ENCODE measurements around the gene PPP3CA. TPM values are rescaled to one million over a fixed set of nuclear protein-coding genes. Genes with fewer than 3 reads are reported as not detected.

The PPP3CA gene
- total and polyA plus RNA-seq, 2 experiments from 2014 or later: 27.0 to 45.2 TPM

- no peaks in the 10 kb centered on the region for H3K79me2 ChIP-seq (replicated peaks; ENCODE audit: insufficient read depth)
- peaks cover 16% of the 10 kb centered on the region for H3K36me3 Mint-ChIP-seq (ENCODE audit: low read depth)
- no peak overlapping the region for H2AFZ ChIP-seq
- H3K4me1 Mint-ChIP-seq: peaks cover 49% of the 10 kb centered on the region
- no peaks in the 10 kb centered on the region for H3K9me2 ChIP-seq (ENCODE audit: insufficient read depth)
- H3K36me3 ChIP-seq (ENCODE audit: insufficient read depth): no peaks in the 10 kb centered on the region
- no peak overlapping the region for H3K4me3 ChIP-seq
- H3K27ac Mint-ChIP-seq: peak overlapping the region; percentile 79
- H3K4me1 ChIP-seq (ENCODE audit: insufficient read depth): peaks cover 38% of the 10 kb centered on the region
- no peak overlapping the region for H3K4me2 ChIP-seq
- H3K9me3 Mint-ChIP-seq: no peaks in the 10 kb centered on the region; the same call in 2 of the 3 replicates
- H4K20me1 ChIP-seq (replicated peaks; ENCODE audit: insufficient read depth): no peaks in the 10 kb centered on the region
- ATAC-seq: peak; percentile 46
- peak overlapping the region; percentile 7; the same call in 1 of the 3 replicates for H3K4me3 Mint-ChIP-seq
- H3K27me3 Mint-ChIP-seq (ENCODE audit: insufficient read depth, low read depth, poor library complexity): peaks cover 1% of the 10 kb centered on the region
- TF ChIP-seq CTCF (conservative IDR thresholded peaks at IDR 0.05; ENCODE audit: low read depth in 2 of 2) (peak; percentile 69 to 72), EZH2phosphoT487 (IDR thresholded peaks at IDR 0.05; ENCODE audit: unreplicated experiment) (no peak), REST (IDR thresholded peaks at IDR 0.05; ENCODE audit: unreplicated experiment) (no peak), CREB1 (CRISPR knock-in tag; IDR thresholded peaks at IDR 0.05; ENCODE audit: low read depth) (no peak)
- H3F3A ChIP-seq (replicated peaks; ENCODE audit: low read depth): no peaks in the 10 kb centered on the region
- no peak overlapping the region for H3K27ac ChIP-seq (ENCODE audit: low read depth)
- DNase-seq (ENCODE audit: low spot score): peak; percentile 64
- H3K27me3 ChIP-seq (ENCODE audit: insufficient read depth): no peaks in the 10 kb centered on the region
Observed at GRCh38 chr4:101033986-101034385, 313.3 kb downstream of the PPP3CA start.

- peaks cover 2% of the 10 kb centered on the region for H3K27me3 Mint-ChIP-seq (ENCODE audit: insufficient read depth, low read depth, poor library complexity)
- H3K27ac Mint-ChIP-seq: peak overlapping the region; percentile 93
- no peaks in the 10 kb centered on the region for H4K20me1 ChIP-seq (replicated peaks; ENCODE audit: insufficient read depth)
- no peaks in the 10 kb centered on the region; the same call in 2 of the 3 replicates for H3K9me3 Mint-ChIP-seq
- H2AFZ ChIP-seq: no peak overlapping the region
- H3K27ac ChIP-seq (ENCODE audit: low read depth): peak overlapping the region; percentile 79
- H3K4me3 ChIP-seq: peak overlapping the region; percentile 18; the same call in 1 of the 2 replicates
- peaks cover 57% of the 10 kb centered on the region for H3K4me1 Mint-ChIP-seq
- no peaks in the 10 kb centered on the region for H3K79me2 ChIP-seq (replicated peaks; ENCODE audit: insufficient read depth)
- no peaks in the 10 kb centered on the region for H3F3A ChIP-seq (replicated peaks; ENCODE audit: low read depth)
- no peaks in the 10 kb centered on the region for H3K36me3 ChIP-seq (ENCODE audit: insufficient read depth)
- H3K27me3 ChIP-seq (ENCODE audit: insufficient read depth): no peaks in the 10 kb centered on the region
- TF ChIP-seq ZNF114 (CRISPR knock-in tag; IDR thresholded peaks at IDR 0.05) (no peak), JUNB (IDR thresholded peaks at IDR 0.05; ENCODE audit: unreplicated experiment) (no peak)
- peak overlapping the region; percentile 54 for H3K4me2 ChIP-seq
- no peaks in the 10 kb centered on the region for H3K9me2 ChIP-seq (ENCODE audit: insufficient read depth)
- DNase-seq (ENCODE audit: low spot score) (no peak), ATAC-seq (no peak)
- H3K4me1 ChIP-seq (ENCODE audit: insufficient read depth): peaks cover 50% of the 10 kb centered on the region
- peaks cover 11% of the 10 kb centered on the region for H3K36me3 Mint-ChIP-seq (ENCODE audit: low read depth)
- peak overlapping the region; percentile 40; the same call in 2 of the 3 replicates for H3K4me3 Mint-ChIP-seq
Observed at GRCh38 chr4:101032541-101032940, 314.8 kb downstream of the PPP3CA start.
